Chondrocyte (in vitro differentiated cells): ENCODE measurements around the gene BEND5. TPM values are rescaled to one million over a fixed set of nuclear protein-coding genes. Genes with fewer than 3 reads are reported as not detected.

ENCODE experiments used
- DNase-seq: peaks from one replicate; pipeline ENCODE4 v3.0.0; 2021; ENCODE audit warnings: mixed read lengths, low spot score
- H3K27ac Mint-ChIP-seq: one replicate; pipeline ENCODE4 v1.8.0; 2021; ENCODE audit warnings: mild to moderate bottlenecking, moderate library complexity, mixed read lengths; ENCODE audit not compliant: unreplicated experiment
- H3K27me3 Mint-ChIP-seq: 2 replicates; pipeline ENCODE4 v1.8.0; 2021; ENCODE audit warnings: low read depth, mixed read lengths
- H3K36me3 Mint-ChIP-seq: 2 replicates; pipeline ENCODE4 v1.8.0; 2021; ENCODE audit warnings: low read depth, mixed read lengths
- H3K4me1 Mint-ChIP-seq: 2 replicates; pipeline ENCODE4 v1.8.0; 2021; ENCODE audit warnings: low read depth, mild to moderate bottlenecking, mixed read lengths
- H3K4me3 Mint-ChIP-seq: one replicate; pipeline ENCODE4 v1.8.0; 2021; ENCODE audit warnings: mild to moderate bottlenecking, moderate library complexity, mixed read lengths; ENCODE audit not compliant: unreplicated experiment
- H3K9me3 Mint-ChIP-seq: 2 replicates; pipeline ENCODE4 v1.8.0; 2021; ENCODE audit warnings: low read depth, mixed read lengths
- total RNA-seq: library from RNA; stranded (reverse); gene quantifications from 3 replicates; pipeline ENCODE4 v1.2.1, GENCODE V29; 2021
- TF ChIP-seq, protein P1 (sequence below): fragments of 200-600 bp; sonication (generic); IDR thresholded peaks from 2 replicates; pipeline ENCODE4 v1.5.0; 2021; ENCODE audit warnings: antibody characterized with exemption, mild to moderate bottlenecking, moderate library complexity

BEND5 gene
- total RNA-seq, 1 donor from 2014 or later, result 4.2 TPM

DNA sequence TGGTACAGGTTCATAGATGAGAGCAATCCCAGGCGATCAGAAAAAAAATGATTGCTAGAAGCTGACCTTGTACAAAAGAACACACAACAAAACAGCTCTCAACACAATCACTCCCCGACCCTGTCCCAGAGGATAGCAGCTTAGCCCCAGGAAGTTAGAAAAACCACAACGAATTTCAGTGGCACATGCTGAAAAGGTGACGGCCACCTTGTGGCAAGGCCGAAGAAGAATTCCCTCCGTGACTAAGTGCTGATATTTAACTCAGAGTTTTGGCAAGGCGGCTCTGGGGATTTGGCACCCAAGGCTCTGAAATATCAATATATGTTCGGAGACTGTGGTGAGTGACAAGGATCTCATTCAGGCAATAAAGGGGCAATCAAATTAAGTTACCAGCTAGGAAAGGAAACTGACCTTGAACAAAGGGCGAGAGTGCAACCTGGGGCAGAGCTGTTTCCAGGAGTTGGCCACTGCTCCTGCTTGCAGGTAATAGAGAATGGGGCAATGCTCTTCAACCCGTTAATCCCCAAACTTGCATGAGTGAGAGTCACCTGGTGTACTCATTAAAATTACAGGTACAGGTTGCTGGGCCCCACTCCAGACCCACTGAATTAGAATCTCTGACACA, 96.2 kb downstream of the BEND5 start:
- Mint-ChIP-seq H3K36me3 (no peaks in the 10 kb centered on the region), H3K9me3 (no peaks in the 10 kb centered on the region), H3K27ac (no peak overlapping the region), H3K27me3 (peaks cover 4% of the 10 kb centered on the region), H3K4me1 (peaks cover 6% of the 10 kb centered on the region), H3K4me3 (no peak overlapping the region)
- no peak for DNase-seq
- TF ChIP-seq, protein P1, sequence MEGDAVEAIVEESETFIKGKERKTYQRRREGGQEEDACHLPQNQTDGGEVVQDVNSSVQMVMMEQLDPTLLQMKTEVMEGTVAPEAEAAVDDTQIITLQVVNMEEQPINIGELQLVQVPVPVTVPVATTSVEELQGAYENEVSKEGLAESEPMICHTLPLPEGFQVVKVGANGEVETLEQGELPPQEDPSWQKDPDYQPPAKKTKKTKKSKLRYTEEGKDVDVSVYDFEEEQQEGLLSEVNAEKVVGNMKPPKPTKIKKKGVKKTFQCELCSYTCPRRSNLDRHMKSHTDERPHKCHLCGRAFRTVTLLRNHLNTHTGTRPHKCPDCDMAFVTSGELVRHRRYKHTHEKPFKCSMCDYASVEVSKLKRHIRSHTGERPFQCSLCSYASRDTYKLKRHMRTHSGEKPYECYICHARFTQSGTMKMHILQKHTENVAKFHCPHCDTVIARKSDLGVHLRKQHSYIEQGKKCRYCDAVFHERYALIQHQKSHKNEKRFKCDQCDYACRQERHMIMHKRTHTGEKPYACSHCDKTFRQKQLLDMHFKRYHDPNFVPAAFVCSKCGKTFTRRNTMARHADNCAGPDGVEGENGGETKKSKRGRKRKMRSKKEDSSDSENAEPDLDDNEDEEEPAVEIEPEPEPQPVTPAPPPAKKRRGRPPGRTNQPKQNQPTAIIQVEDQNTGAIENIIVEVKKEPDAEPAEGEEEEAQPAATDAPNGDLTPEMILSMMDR, result no peak

DNA sequence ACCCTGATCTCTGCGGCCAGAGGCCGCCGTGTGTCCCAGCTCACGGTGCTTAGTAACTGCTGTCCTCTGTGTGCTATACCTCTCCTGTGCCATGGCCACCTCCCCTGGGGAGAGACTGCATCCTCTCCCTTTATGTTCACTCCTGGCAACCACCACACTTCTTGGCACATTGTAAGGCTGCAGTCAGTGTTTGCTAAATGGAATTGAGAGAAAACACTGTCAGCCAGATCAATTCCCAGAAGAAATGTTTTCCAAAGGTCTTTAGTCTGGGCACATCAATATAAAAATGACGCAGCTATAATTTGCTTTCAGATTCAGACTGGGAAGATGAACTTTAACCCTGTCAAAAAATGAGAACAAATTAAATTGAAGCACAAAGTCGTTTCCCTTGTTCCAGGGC, 96.8 kb downstream of the BEND5 start:
- H3K36me3 Mint-ChIP-seq, result no peaks in the 10 kb centered on the region
- H3K4me1 Mint-ChIP-seq, result peaks cover 12% of the 10 kb centered on the region
- no peak overlapping the region for H3K4me3 Mint-ChIP-seq
- peaks cover 4% of the 10 kb centered on the region for H3K27me3 Mint-ChIP-seq
- H3K27ac Mint-ChIP-seq, result no peak overlapping the region
- H3K9me3 Mint-ChIP-seq, result no peaks in the 10 kb centered on the region
- TF ChIP-seq, protein P1, result no peak
- no peak for DNase-seq

DNA sequence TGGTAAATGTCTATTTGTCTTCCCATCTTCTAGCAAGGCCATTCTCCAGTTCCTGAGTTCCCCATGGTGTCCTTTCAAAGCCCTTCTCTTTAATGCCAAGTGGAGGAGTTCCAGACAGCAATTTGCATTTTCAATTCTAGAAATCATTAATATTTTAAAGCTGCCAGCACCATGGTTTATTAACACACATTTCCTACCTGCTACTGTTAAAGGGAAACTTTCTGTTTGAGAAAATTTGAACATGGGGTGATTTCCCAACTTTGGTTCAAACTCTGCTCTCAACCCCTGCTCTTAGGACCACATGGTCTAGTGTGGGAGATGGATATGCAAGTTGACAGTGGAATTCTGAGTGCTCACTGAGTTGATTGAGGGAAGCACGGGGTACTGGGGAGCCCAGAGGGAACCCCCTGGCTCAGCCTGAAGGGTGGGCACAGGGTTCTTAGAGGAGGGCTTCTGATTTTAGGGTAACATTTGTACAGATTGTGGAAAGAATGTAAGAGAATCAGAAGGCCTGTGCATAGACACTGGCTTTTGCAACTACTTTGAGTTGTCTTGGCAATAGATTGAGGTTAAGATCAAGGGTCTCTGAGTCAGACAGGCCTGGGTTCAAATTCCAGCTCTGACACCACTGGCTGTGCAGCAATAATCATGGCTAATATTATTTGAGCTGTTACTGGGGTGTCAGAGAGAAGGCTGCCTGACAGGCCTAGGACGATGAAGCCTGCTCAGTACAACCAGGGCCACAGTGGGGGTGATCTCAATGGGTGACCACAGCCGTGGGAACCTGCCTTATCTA, 97.8 kb downstream of the BEND5 start:
- TF ChIP-seq, protein P1, result no peak
- no peak overlapping the region for H3K27ac Mint-ChIP-seq
- no peak overlapping the region for H3K4me3 Mint-ChIP-seq
- H3K27me3 Mint-ChIP-seq, result peaks cover 4% of the 10 kb centered on the region
- no peak for DNase-seq
- H3K4me1 Mint-ChIP-seq, result peaks cover 17% of the 10 kb centered on the region
- no peaks in the 10 kb centered on the region for H3K36me3 Mint-ChIP-seq
- no peaks in the 10 kb centered on the region for H3K9me3 Mint-ChIP-seq
